SK-N-SH treated with all-trans-retinoic acid at 6 μM for 48 hours (cell line): ENCODE data around the gene DBN1.

Source experiments
- ATAC-seq: fragments of 200-7000 bp; cut with Tn5 transposase; 3 replicates; pipeline ENCODE4 v1.9.1; 2020; ENCODE audit warnings: mild to moderate bottlenecking, moderate library complexity
- ARNTL ChIP-seq: fragments of 450-650 bp; formaldehyde crosslinking; IDR thresholded peaks from 2 replicates; pipeline ENCODE4 v1.5.0; 2020; ENCODE audit warnings: low read depth, mild to moderate bottlenecking, moderate library complexity, borderline replicate concordance
- BACH2 ChIP-seq: fragments of 250-450 bp; sonication (Bioruptor Pico); IDR thresholded peaks from 2 replicates; pipeline ENCODE4 v1.9.0; 2021; ENCODE audit warnings: mild to moderate bottlenecking, borderline replicate concordance
- CREB5 ChIP-seq: fragments of 250-450 bp; sonication (Bioruptor Pico); IDR thresholded peaks from 2 replicates; pipeline ENCODE4 v1.5.1; 2020; ENCODE audit warnings: low read depth, mild to moderate bottlenecking, moderate library complexity
- CSDC2 ChIP-seq: fragments of 250-450 bp; sonication (Bioruptor Pico); IDR thresholded peaks from 2 replicates; pipeline ENCODE4 v1.5.0; 2020; ENCODE audit warnings: mild to moderate bottlenecking, moderate library complexity
- CSRNP3 ChIP-seq: fragments of 250-450 bp; sonication (Bioruptor Pico); IDR thresholded peaks from 2 replicates; pipeline ENCODE4 v1.5.1; 2021; ENCODE audit warnings: mild to moderate bottlenecking, moderate library complexity
- ESRRG ChIP-seq: fragments of 250-450 bp; sonication (Bioruptor Pico); IDR thresholded peaks from 2 replicates; pipeline ENCODE4 v1.6.1; 2021; ENCODE audit warnings: mild to moderate bottlenecking
- GLIS3 ChIP-seq: fragments of 250-450 bp; sonication (Bioruptor Pico); IDR thresholded peaks from 2 replicates; pipeline ENCODE4 v1.5.0; 2020; ENCODE audit warnings: mild to moderate bottlenecking, moderate library complexity
- ISL1 ChIP-seq: fragments of 250-450 bp; sonication (Bioruptor Pico); IDR thresholded peaks from 2 replicates; pipeline ENCODE4 v2.1.2; 2022; ENCODE audit warnings: mild to moderate bottlenecking, moderate library complexity
- PATZ1 ChIP-seq: fragments of 250-450 bp; sonication (Bioruptor Pico); IDR thresholded peaks from 2 replicates; pipeline ENCODE4 v1.8.0; 2020; ENCODE audit warnings: mild to moderate bottlenecking, moderate library complexity, borderline replicate concordance
- POU6F1 ChIP-seq: fragments of 250-450 bp; sonication (Bioruptor Pico); IDR thresholded peaks from 2 replicates; pipeline ENCODE4 v1.8.0; 2021; ENCODE audit warnings: low read depth, mild to moderate bottlenecking, moderate library complexity, borderline replicate concordance
- PPARA ChIP-seq: fragments of 250-450 bp; sonication (Bioruptor Pico); IDR thresholded peaks from 2 replicates; pipeline ENCODE4 v1.5.0; 2020; ENCODE audit warnings: mild to moderate bottlenecking, borderline replicate concordance
- RARB ChIP-seq: fragments of 250-450 bp; sonication (Bioruptor Pico); IDR thresholded peaks from 2 replicates; pipeline ENCODE4 v1.8.0; 2021; ENCODE audit warnings: mild to moderate bottlenecking, moderate library complexity
- SNAI2 ChIP-seq: fragments of 250-450 bp; sonication (Bioruptor Pico); IDR thresholded peaks from 2 replicates; pipeline ENCODE4 v1.5.0; 2020; ENCODE audit warnings: mild to moderate bottlenecking, moderate library complexity
- TCF4 ChIP-seq: fragments of 250-450 bp; sonication (Bioruptor Pico); IDR thresholded peaks from 2 replicates; pipeline ENCODE4 v1.8.0; 2021; ENCODE audit warnings: mild to moderate bottlenecking, moderate library complexity, borderline replicate concordance
- TOX ChIP-seq: fragments of 250-450 bp; sonication (Bioruptor Pico); IDR thresholded peaks from 2 replicates; pipeline ENCODE4 v1.8.0; 2021; ENCODE audit warnings: mild to moderate bottlenecking, moderate library complexity, borderline replicate concordance
- ZC3H10 ChIP-seq: fragments of 250-450 bp; sonication (Bioruptor Pico); IDR thresholded peaks from 2 replicates; pipeline ENCODE4 v1.5.1; 2021; ENCODE audit warnings: mild to moderate bottlenecking, moderate library complexity
- ZFP3 ChIP-seq: fragments of 250-450 bp; sonication (Bioruptor Pico); IDR thresholded peaks from 2 replicates; pipeline ENCODE4 v1.5.0; 2020; ENCODE audit warnings: mild to moderate bottlenecking, moderate library complexity
- ZFP30 ChIP-seq: fragments of 450-650 bp; formaldehyde crosslinking; IDR thresholded peaks from 2 replicates; pipeline ENCODE4 v1.5.0; 2022; ENCODE audit warnings: mild to moderate bottlenecking, moderate library complexity
- ZNF8 ChIP-seq: fragments of 450-650 bp; formaldehyde crosslinking; IDR thresholded peaks from 2 replicates; pipeline ENCODE4 v1.5.0; 2020; ENCODE audit warnings: mild to moderate bottlenecking, moderate library complexity

DBN1 gene

GRCh38 chr5:177492841-177493240 is 19.4 kb upstream of the DBN1 start (continued):
- TF ChIP-seq CSRNP3 = no peak
- TF ChIP-seq PATZ1 (CRISPR knock-in tag) = no peak
- no peak for TF ChIP-seq GLIS3 (CRISPR knock-in tag)
- TF ChIP-seq ZFP3 (CRISPR knock-in tag) = no peak

- no peak for TF ChIP-seq ESRRG (CRISPR knock-in tag)
- no peak for ATAC-seq
Observed at GRCh38 chr5:177491983-177492746, 18.7 kb upstream of the DBN1 start.

- TF ChIP-seq ESRRG (CRISPR knock-in tag) (no peak), CREB5 (CRISPR knock-in tag) (no peak), ZFP30 (CRISPR knock-in tag) (no peak), TCF4 (CRISPR knock-in tag) (no peak), TOX (no peak), CSDC2 (no peak), ISL1 (CRISPR knock-in tag) (no peak), ZC3H10 (no peak), SNAI2 (CRISPR knock-in tag) (no peak), RARB (no peak), GLIS3 (CRISPR knock-in tag) (no peak), ZNF8 (CRISPR knock-in tag) (no peak), PPARA (CRISPR knock-in tag) (no peak), PATZ1 (CRISPR knock-in tag) (no peak), ARNTL (CRISPR knock-in tag) (no peak)
- ATAC-seq = no peak
Observed at GRCh38 chr5:177491429-177491945, 18.1 kb upstream of the DBN1 start.

- ATAC-seq = no peak
- TF ChIP-seq CSDC2 (no peak), ZC3H10 (no peak), POU6F1 (CRISPR knock-in tag) (no peak), ISL1 (CRISPR knock-in tag) (no peak), BACH2 (CRISPR knock-in tag) (no peak)
Observed at GRCh38 chr5:177490992-177491391, 17.6 kb upstream of the DBN1 start.
